GM12878 (cell line): ENCODE results near the gene ARHGAP44. TPM values are rescaled to one million over a fixed set of nuclear protein-coding genes. Genes with fewer than 3 reads are reported as not detected.

Experiments
- ATAC-seq: fragments of 200-7000 bp; cut with Tn5 transposase; 3 replicates; pipeline ENCODE4 v1.9.1; 2020; ENCODE audit warnings: mild to moderate bottlenecking, moderate library complexity
- BruUV-seq: library from RNA; stranded (reverse); fragments of 400-500 nt; replicated peaks from 2 replicates; lab custom pipeline; 2021; lab: Mats Ljungman, UMichigan
- CTCF ChIA-PET: fragments of 300-600 bp; sonication (Branson Sonifier 250); formaldehyde crosslinking; extraction: SDS; loops from one replicate; lab custom pipeline; 2021; ENCODE audit warnings: inconsistent platforms; lab: Yijun Ruan, JAX
- POLR2A ChIA-PET: fragments of 350-600 bp; formaldehyde crosslinking; extraction: SDS; loops from one replicate; lab custom pipeline; 2021; ENCODE audit warnings: inconsistent platforms; lab: Charles Lee
- RAD21 ChIA-PET: fragments of 300-600 bp; sonication (Branson Sonifier 250); formaldehyde crosslinking; loops from one replicate; lab custom pipeline; 2023; ENCODE audit warnings: antibody characterized with exemption; ENCODE audit not compliant: unreplicated experiment; lab: Charles Lee
- SMC1A ChIA-PET: fragments of 300-600 bp; sonication (Branson Sonifier 250); formaldehyde crosslinking; loops from one replicate; lab custom pipeline; 2023; ENCODE audit not compliant: unreplicated experiment, uncharacterized antibody; lab: Charles Lee
- DNase-seq: peaks from one replicate; pipeline ENCODE4 v3.0.0-alpha.2; 2011; ENCODE audit warnings: low read depth, low spot score
- FAIRE-seq: peaks from 3 replicates; lab custom pipeline; 2011; peaks lifted over from hg19 to GRCh38; lab: Jason Lieb, UNC
- H2AFZ ChIP-seq: 2 replicates; pipeline ENCODE4 v1.6.0; 2011; ENCODE audit warnings: low read depth, low read length, control low read depth; ENCODE audit not compliant: control insufficient read depth
- H3K27ac ChIP-seq: 2 replicates; pipeline ENCODE4 v1.5.1; 2011; ENCODE audit warnings: control low read depth; ENCODE audit not compliant: control insufficient read depth, insufficient read depth
- H3K27me3 ChIP-seq, 2 experiments: replicated peaks in 1 of 2; 2 replicates each; pipeline versions ENCODE4 v1.6.0 to v1.6.1; 2011; ENCODE audit warnings: low read length in 1 of 2; ENCODE audit not compliant: control insufficient read depth in 2 of 2, insufficient read depth in 2 of 2
- H3K36me3 ChIP-seq, 2 experiments: 2 replicates each; pipeline ENCODE4 v1.5.1; 2011; ENCODE audit warnings: low read length in 1 of 2; ENCODE audit not compliant: control insufficient read depth in 2 of 2, insufficient read depth in 2 of 2
- H3K4me1 ChIP-seq: 2 replicates; pipeline ENCODE4 v1.6.1; 2011; ENCODE audit warnings: mild to moderate bottlenecking, low read length, moderate library complexity, mixed read lengths; ENCODE audit not compliant: control insufficient read depth, insufficient read depth
- H3K4me2 ChIP-seq: 2 replicates; pipeline ENCODE4 v1.6.0; 2011; ENCODE audit warnings: control low read depth; ENCODE audit not compliant: control insufficient read depth, insufficient read depth
- H3K4me3 ChIP-seq: fragments of 200-600 bp; sonication (generic); 2 replicates; pipeline ENCODE4 v1.5.1; 2016
- H3K79me2 ChIP-seq: 2 replicates; pipeline ENCODE4 v1.6.0; 2011; ENCODE audit warnings: low read length; ENCODE audit not compliant: control insufficient read depth, insufficient read depth
- H3K9ac ChIP-seq: 2 replicates; pipeline ENCODE4 v1.8.0; 2011; ENCODE audit warnings: low read length, control low read depth, mixed read lengths; ENCODE audit not compliant: control insufficient read depth, insufficient read depth
- H3K9me3 ChIP-seq: replicated peaks from 3 replicates; pipeline ENCODE4 v1.5.1; 2011; ENCODE audit warnings: mild to moderate bottlenecking, low read length; ENCODE audit not compliant: control insufficient read depth, insufficient read depth
- H4K20me1 ChIP-seq: 2 replicates; pipeline ENCODE4 v1.6.0; 2011; ENCODE audit not compliant: control insufficient read depth, insufficient read depth
- BCLAF1 ChIP-seq: fragments of 450-650 bp; IDR thresholded peaks from 2 replicates; pipeline ENCODE4 v1.6.1; 2017; ENCODE audit warnings: antibody characterized with exemption, mild to moderate bottlenecking, moderate library complexity
- CUX1 ChIP-seq: IDR thresholded peaks from 2 replicates; pipeline ENCODE4 v1.6.1; 2012; ENCODE audit warnings: improper control_type of control experiment, low read depth, low read length; ENCODE audit not compliant: insufficient replicate concordance
- FOXM1 ChIP-seq: IDR thresholded peaks from 2 replicates; pipeline ENCODE4 v1.6.1; 2012; ENCODE audit warnings: low read depth, mild to moderate bottlenecking, inconsistent platforms, low read length, moderate library complexity
- MYC ChIP-seq: IDR thresholded peaks from 2 replicates; pipeline ENCODE4 v1.6.1; 2011; ENCODE audit warnings: mild to moderate bottlenecking, low read length, moderate library complexity, inconsistent platforms; ENCODE audit not compliant: insufficient read depth, insufficient replicate concordance, insufficient read length, severe bottlenecking
- NFXL1 ChIP-seq: fragments of 450-650 bp; IDR thresholded peaks from 2 replicates; pipeline ENCODE4 v1.6.1; 2017; ENCODE audit warnings: antibody characterized with exemption, mild to moderate bottlenecking, borderline replicate concordance
- SKIL ChIP-seq: fragments of 450-650 bp; IDR thresholded peaks from 2 replicates; pipeline ENCODE4 v1.6.1; 2017; ENCODE audit warnings: mild to moderate bottlenecking, low read depth, inconsistent platforms; ENCODE audit not compliant: poor library complexity, severe bottlenecking
- ZBTB4 ChIP-seq: fragments of 450-650 bp; formaldehyde crosslinking; IDR thresholded peaks from 2 replicates; pipeline ENCODE4 v1.4.0; 2022; ENCODE audit warnings: mild to moderate bottlenecking, moderate library complexity
- WGBS: methylation state at CpG from one replicate; pipeline ENCODE4 v1.1.6; 2016; ENCODE audit warnings: low lambda C conversion rate; ENCODE audit not compliant: insufficient replicate concordance, insufficient coverage; ENCODE audit errors: missing lambda C conversion rate; 5-methylcytosine and 5-hydroxymethylcytosine counted together
- in situ Hi-C: fragments of 300-500 bp; cut with MboI; formaldehyde crosslinking; loops from 9 replicates; pipeline ENCODE4 v1.14.3; 2018; ENCODE audit warnings: mixed read lengths
- intact Hi-C: fragments of 100-400 bp; cut with micrococcal nuclease; formaldehyde crosslinking; loops from one replicate; pipeline ENCODE4 v1.14.2; 2022; ENCODE audit not compliant: unreplicated experiment
- polyA plus RNA-seq, 11 experiments: library from polyadenylated mRNA; depleted of rRNA in 4 of 11; unstranded in 6 of 11; stranded (reverse) in 5 of 11; fragments of >200 nt; fragmentation: Nextera tagmentation in 4 of 11; fragmentation: Illumina TruSeq in 1 of 11; extraction: Ambion mirVana in 4 of 11; extraction: Trizol in 1 of 11; gene quantifications; 1 replicate in 1 of 11; 2 replicates in 10 of 11; pipeline versions ENCODE4 v1.2.1 to v1.2.3, GENCODE V29; 2011 to 2016; ENCODE audit warnings: inconsistent platforms in 2 of 11, missing spikeins in 2 of 11, low read depth in 1 of 11
- total RNA-seq, 4 experiments: library from RNA; depleted of rRNA in 3 of 4; stranded (reverse); fragments of >200 nt in 3 of 4; fragmentation: Illumina TruSeq in 1 of 4; extraction: Trizol in 1 of 4; gene quantifications; 2 replicates each; pipeline versions ENCODE4 v1.2.1 to v1.2.3, GENCODE V29; 2013 to 2021

Gene ARHGAP44
- total and polyA plus RNA-seq, 10 of the 15 experiments (the other 5 are each of a cell fraction or from before 2014, with no cell fraction given) = 0.11 to 1.2 (median 0.48) TPM

GRCh38 chr17:12831839-12832238 is 42.5 kb downstream of the ARHGAP44 start (continued):
- TF ChIP-seq ZBTB4 (CRISPR knock-in tag) (no peak), NFXL1 (0 out of 2 replicates have a peak, but pooled peaks have one; percentile 27)

GRCh38 chr17:12839042-12839441 is 49.7 kb downstream of the ARHGAP44 start:
- no TSS peak for BruUV-seq
- H3K9ac ChIP-seq = no peak overlapping the region
- no peak for TF ChIP-seq MYC
- no peak for TF ChIP-seq BCLAF1
- TF ChIP-seq CUX1 = no peak
- no peak for TF ChIP-seq FOXM1
- TF ChIP-seq SKIL = no peak

More at GRCh38 chr17:12839042-12839441, 49.7 kb downstream of the ARHGAP44 start:
- intact Hi-C loops = no loop called here
- DNase-seq (no peak), ATAC-seq (no peak), FAIRE-seq (no peak)
- Histone ChIP-seq H3K27ac (no peak overlapping the region), H3K4me3 (no peak overlapping the region), H3K4me2 (no peak overlapping the region), H3K36me3 (no peaks in the 10 kb centered on the region), H2AFZ (no peak overlapping the region), H4K20me1 (no peaks in the 10 kb centered on the region), H3K27me3 (no peaks in the 10 kb centered on the region), H3K79me2 (no peaks in the 10 kb centered on the region), H3K4me1 (no peaks in the 10 kb centered on the region), H3K9me3 (no peaks in the 10 kb centered on the region)
- ChIA-PET SMC1A (no interaction called here), POLR2A (no interaction called here), RAD21 (no interaction called here), CTCF (no interaction called here)
- in situ Hi-C loops = no loop called here
- WGBS = 65% methylated on average over 2 of the region's 2 CpGs
